HL-60 (cell line): ENCODE measurements around the gene HADH.

Experiments
- DNase-seq, 2 experiments: peaks; one replicate each; pipeline ENCODE4 v3.0.0-alpha.2; 2010 to 2020; ENCODE audit warnings: low read depth in 1 of 2, low spot score in 1 of 2
- H3K27ac ChIP-seq: fragments of 250-450 bp; sonication (Bioruptor Pico); replicated peaks from 2 replicates; pipeline ENCODE4 v1.5.1; 2020; ENCODE audit warnings: mild to moderate bottlenecking, moderate library complexity
- H3K27me3 ChIP-seq: fragments of 250-450 bp; sonication (Bioruptor Pico); 2 replicates; pipeline ENCODE4 v1.5.1; 2021; ENCODE audit warnings: mild to moderate bottlenecking, moderate library complexity; ENCODE audit not compliant: insufficient read depth, poor library complexity, severe bottlenecking
- H3K4me3 ChIP-seq: replicated peaks from 2 replicates; pipeline ENCODE4 v1.5.1; 2011; ENCODE audit warnings: mild to moderate bottlenecking, control low read depth, low read length; ENCODE audit not compliant: insufficient read depth
- GABPA ChIP-seq: IDR thresholded peaks from 2 replicates; pipeline ENCODE4 v1.6.1; 2012; ENCODE audit warnings: low read depth
- POLR2AphosphoS5 ChIP-seq: IDR thresholded peaks from 2 replicates; pipeline ENCODE4 v1.6.1; 2012; ENCODE audit warnings: low read depth
- REST ChIP-seq: IDR thresholded peaks from 2 replicates; pipeline ENCODE4 v1.6.1; 2012; ENCODE audit warnings: low read depth; ENCODE audit not compliant: insufficient replicate concordance
- SPI1 ChIP-seq: IDR thresholded peaks from 2 replicates; pipeline ENCODE4 v1.6.1; 2012; ENCODE audit warnings: low read depth, mild to moderate bottlenecking, borderline replicate concordance
- TF ChIP-seq, protein P1 (sequence below): IDR thresholded peaks from one replicate; pipeline ENCODE4 v1.5.1; 2011; ENCODE audit warnings: low read length, control low read depth, inconsistent platforms; ENCODE audit not compliant: insufficient read depth

The HADH gene

GRCh38 chr4:108060164-108060563, 70.5 kb downstream of the HADH start:
- Histone ChIP-seq H3K4me3 (no peak overlapping the region), H3K27me3 (peaks cover 6% of the 10 kb centered on the region), H3K27ac (no peak overlapping the region)
- TF ChIP-seq, protein P1, sequence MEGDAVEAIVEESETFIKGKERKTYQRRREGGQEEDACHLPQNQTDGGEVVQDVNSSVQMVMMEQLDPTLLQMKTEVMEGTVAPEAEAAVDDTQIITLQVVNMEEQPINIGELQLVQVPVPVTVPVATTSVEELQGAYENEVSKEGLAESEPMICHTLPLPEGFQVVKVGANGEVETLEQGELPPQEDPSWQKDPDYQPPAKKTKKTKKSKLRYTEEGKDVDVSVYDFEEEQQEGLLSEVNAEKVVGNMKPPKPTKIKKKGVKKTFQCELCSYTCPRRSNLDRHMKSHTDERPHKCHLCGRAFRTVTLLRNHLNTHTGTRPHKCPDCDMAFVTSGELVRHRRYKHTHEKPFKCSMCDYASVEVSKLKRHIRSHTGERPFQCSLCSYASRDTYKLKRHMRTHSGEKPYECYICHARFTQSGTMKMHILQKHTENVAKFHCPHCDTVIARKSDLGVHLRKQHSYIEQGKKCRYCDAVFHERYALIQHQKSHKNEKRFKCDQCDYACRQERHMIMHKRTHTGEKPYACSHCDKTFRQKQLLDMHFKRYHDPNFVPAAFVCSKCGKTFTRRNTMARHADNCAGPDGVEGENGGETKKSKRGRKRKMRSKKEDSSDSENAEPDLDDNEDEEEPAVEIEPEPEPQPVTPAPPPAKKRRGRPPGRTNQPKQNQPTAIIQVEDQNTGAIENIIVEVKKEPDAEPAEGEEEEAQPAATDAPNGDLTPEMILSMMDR = no peak
- no peak for TF ChIP-seq GABPA
- no peak for TF ChIP-seq SPI1
- no peak for TF ChIP-seq POLR2AphosphoS5
- no peak for TF ChIP-seq REST
- no peak for DNase-seq

GRCh38 chr4:108060686-108061321, 71.1 kb downstream of the HADH start:
- DNase-seq = no peak
- H3K27me3 ChIP-seq = peaks cover 6% of the 10 kb centered on the region
- TF ChIP-seq GABPA = no peak
- TF ChIP-seq REST = no peak
- TF ChIP-seq, protein P1 = no peak
- TF ChIP-seq POLR2AphosphoS5 = no peak
- TF ChIP-seq SPI1 = no peak
- H3K27ac ChIP-seq = no peak overlapping the region
- H3K4me3 ChIP-seq = no peak overlapping the region

- H3K27ac ChIP-seq = no peak overlapping the region
- DNase-seq = no peak
- TF ChIP-seq SPI1 (no peak), GABPA (no peak), POLR2AphosphoS5 (no peak), REST (no peak)
- TF ChIP-seq, protein P1 = no peak
These were observed 78.8 kb downstream of the HADH start for GRCh38 chr4:108068442-108068841.

More at GRCh38 chr4:108068442-108068841, 78.8 kb downstream of the HADH start:
- H3K27me3 ChIP-seq = peaks cover 7% of the 10 kb centered on the region
- H3K4me3 ChIP-seq = no peak overlapping the region
